ENCODE data around the gene TUBB8B. TPM values are rescaled to one million over a fixed set of nuclear protein-coding genes. Genes with fewer than 3 reads are reported as not detected.
"Not testable (repeated sequence)": the region's sequence is repeated elsewhere in the genome, so short reads cannot be mapped to it uniquely, and the experiment has no call there.

The TUBB8B gene
- total RNA-seq, 1 experiment from 2014 or later = 1.0 TPM

- not testable (repeated sequence) for H2BK5ac ChIP-seq (ENCODE audit: insufficient read length, low read length); H3K23me2 ChIP-seq (ENCODE audit: insufficient read length, low read depth, low read length, poor library complexity, severe bottlenecking); H2AK5ac ChIP-seq (ENCODE audit: insufficient read length, low read length); H3K4ac ChIP-seq (ENCODE audit: low read depth, low read length); H3K14ac ChIP-seq (ENCODE audit: insufficient read depth, low read length); H3K56ac ChIP-seq (ENCODE audit: insufficient read length, low read depth, low read length); H4K8ac ChIP-seq (replicated peaks; ENCODE audit: insufficient read length, low read depth, low read length); H3K4me1 ChIP-seq (ENCODE audit: insufficient read depth, low read length); H3K27me3 Mint-ChIP-seq (ENCODE audit: low read depth); H4K91ac ChIP-seq (ENCODE audit: insufficient read length, low read depth, low read length); H3T11ph ChIP-seq (ENCODE audit: low read length); H2BK12ac ChIP-seq (ENCODE audit: insufficient read length, low read depth, low read length); H3K4me1 Mint-ChIP-seq; H3K4me3 Mint-ChIP-seq; H3K79me1 ChIP-seq (ENCODE audit: insufficient read depth, low read depth, low read length, poor library complexity, severe bottlenecking); H4K5ac ChIP-seq (ENCODE audit: insufficient read length, low read depth, low read length); H2BK15ac ChIP-seq (ENCODE audit: low read depth, low read length); H3K27ac Mint-ChIP-seq; H3K9me3 ChIP-seq (ENCODE audit: control insufficient read depth, low read depth, low read length); H3K9ac ChIP-seq (ENCODE audit: extremely low read depth, insufficient read length, low read length); H4K20me1 ChIP-seq (ENCODE audit: control insufficient read depth, insufficient read depth, insufficient read length); H3K27ac ChIP-seq (ENCODE audit: insufficient read length, low read depth, low read length); H3K23ac ChIP-seq (ENCODE audit: insufficient read length, low read depth, low read length); H3K4me2 ChIP-seq (ENCODE audit: insufficient read depth, insufficient read length, low read length); H3K18ac ChIP-seq (ENCODE audit: insufficient read length, low read depth, low read length); DNase-seq; H2BK120ac ChIP-seq (ENCODE audit: low read depth, low read length, poor library complexity, severe bottlenecking); H3K27me3 ChIP-seq (ENCODE audit: insufficient read depth, low read length); H2BK20ac ChIP-seq (ENCODE audit: low read depth, low read length, poor library complexity, severe bottlenecking); H3K79me2 ChIP-seq (ENCODE audit: insufficient read depth, low read length); H2AFZ ChIP-seq (ENCODE audit: low read length)
- no CpG with 5 or more reads among the region's 6 CpGs for WGBS (ENCODE audit: extremely low coverage, insufficient read length, low lambda C conversion rate)
- Mint-ChIP-seq H3K36me3 (ENCODE audit: insufficient read depth in 1 of 3, low read depth in 3 of 3) (peaks cover 3 to 15% (median 4%) of the 10 kb centered on the region in 3 experiments; a peak in 4 of 7 replicates), H3K9me3 (peaks cover 54 to 71% of the 10 kb centered on the region in 2 experiments)
These were observed 39.7 kb upstream of the TUBB8B start for GRCh38 chr18:89124-89523.

DNA sequence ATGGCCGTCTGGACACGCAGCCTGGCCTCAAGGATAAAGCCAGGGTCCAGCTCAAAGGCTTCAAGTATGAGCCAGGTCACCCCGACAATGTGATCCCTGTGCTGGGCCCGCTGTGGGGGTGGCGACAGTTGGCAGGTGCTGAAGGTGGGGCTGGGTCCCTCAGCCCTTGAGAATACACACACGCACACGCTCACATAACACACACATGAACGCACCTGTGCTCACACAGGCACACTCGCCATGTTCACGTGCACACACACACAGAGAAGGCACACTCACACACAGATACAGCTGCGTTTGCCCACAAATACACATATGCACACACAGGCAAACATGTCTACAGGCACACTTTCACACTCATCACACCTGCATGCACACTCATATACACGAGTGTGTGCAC lies 35.4 kb upstream of the TUBB8B start:
- H4K20me1 ChIP-seq (ENCODE audit: control insufficient read depth, insufficient read depth, insufficient read length); H3K79me2 ChIP-seq (ENCODE audit: insufficient read depth, low read length); H3K27ac Mint-ChIP-seq; H3K9ac ChIP-seq (ENCODE audit: extremely low read depth, insufficient read length, low read length); H4K91ac ChIP-seq (ENCODE audit: insufficient read length, low read depth, low read length); H3K4me3 Mint-ChIP-seq; H2BK15ac ChIP-seq (ENCODE audit: low read depth, low read length); H3K56ac ChIP-seq (ENCODE audit: insufficient read length, low read depth, low read length); H2AFZ ChIP-seq (ENCODE audit: low read length); H2BK20ac ChIP-seq (ENCODE audit: low read depth, low read length, poor library complexity, severe bottlenecking); DNase-seq; H3K27me3 Mint-ChIP-seq (ENCODE audit: low read depth); H3K23me2 ChIP-seq (ENCODE audit: insufficient read length, low read depth, low read length, poor library complexity, severe bottlenecking); H3K27ac ChIP-seq (ENCODE audit: insufficient read length, low read depth, low read length); H3T11ph ChIP-seq (ENCODE audit: low read length); H2BK5ac ChIP-seq (ENCODE audit: insufficient read length, low read length); H3K4me1 ChIP-seq (ENCODE audit: insufficient read depth, low read length); H3K4ac ChIP-seq (ENCODE audit: low read depth, low read length); H4K8ac ChIP-seq (replicated peaks; ENCODE audit: insufficient read length, low read depth, low read length); H3K79me1 ChIP-seq (ENCODE audit: insufficient read depth, low read depth, low read length, poor library complexity, severe bottlenecking); H3K23ac ChIP-seq (ENCODE audit: insufficient read length, low read depth, low read length); H3K18ac ChIP-seq (ENCODE audit: insufficient read length, low read depth, low read length); H3K4me2 ChIP-seq (ENCODE audit: insufficient read depth, insufficient read length, low read length); H3K4me1 Mint-ChIP-seq; H2BK120ac ChIP-seq (ENCODE audit: low read depth, low read length, poor library complexity, severe bottlenecking); H3K27me3 ChIP-seq (ENCODE audit: insufficient read depth, low read length); H4K5ac ChIP-seq (ENCODE audit: insufficient read length, low read depth, low read length); H3K14ac ChIP-seq (ENCODE audit: insufficient read depth, low read length); H2AK5ac ChIP-seq (ENCODE audit: insufficient read length, low read length); H2BK12ac ChIP-seq (ENCODE audit: insufficient read length, low read depth, low read length): not testable (repeated sequence)
- peaks cover 49 to 62% of the 10 kb centered on the region in 2 experiments for H3K9me3 Mint-ChIP-seq
- WGBS (ENCODE audit: extremely low coverage, insufficient read length, low lambda C conversion rate) = no CpG with 5 or more reads among the region's 12 CpGs
- H3K36me3 Mint-ChIP-seq (ENCODE audit: insufficient read depth in 1 of 3, low read depth in 3 of 3) = peaks cover 9 to 19% (median 10%) of the 10 kb centered on the region in 3 experiments
- H3K9me3 ChIP-seq (ENCODE audit: control insufficient read depth, low read depth, low read length) = peaks cover 14% of the 10 kb centered on the region

Data from H9 (cell line).